ENCODE data around the gene GTF2F2. TPM values are rescaled to one million over a fixed set of nuclear protein-coding genes. Genes with fewer than 3 reads are reported as not detected.

Gene GTF2F2, protein sequence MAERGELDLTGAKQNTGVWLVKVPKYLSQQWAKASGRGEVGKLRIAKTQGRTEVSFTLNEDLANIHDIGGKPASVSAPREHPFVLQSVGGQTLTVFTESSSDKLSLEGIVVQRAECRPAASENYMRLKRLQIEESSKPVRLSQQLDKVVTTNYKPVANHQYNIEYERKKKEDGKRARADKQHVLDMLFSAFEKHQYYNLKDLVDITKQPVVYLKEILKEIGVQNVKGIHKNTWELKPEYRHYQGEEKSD
- total RNA-seq: 10 to 100 TPM; 18.8 to 19.6 TPM

DNA sequence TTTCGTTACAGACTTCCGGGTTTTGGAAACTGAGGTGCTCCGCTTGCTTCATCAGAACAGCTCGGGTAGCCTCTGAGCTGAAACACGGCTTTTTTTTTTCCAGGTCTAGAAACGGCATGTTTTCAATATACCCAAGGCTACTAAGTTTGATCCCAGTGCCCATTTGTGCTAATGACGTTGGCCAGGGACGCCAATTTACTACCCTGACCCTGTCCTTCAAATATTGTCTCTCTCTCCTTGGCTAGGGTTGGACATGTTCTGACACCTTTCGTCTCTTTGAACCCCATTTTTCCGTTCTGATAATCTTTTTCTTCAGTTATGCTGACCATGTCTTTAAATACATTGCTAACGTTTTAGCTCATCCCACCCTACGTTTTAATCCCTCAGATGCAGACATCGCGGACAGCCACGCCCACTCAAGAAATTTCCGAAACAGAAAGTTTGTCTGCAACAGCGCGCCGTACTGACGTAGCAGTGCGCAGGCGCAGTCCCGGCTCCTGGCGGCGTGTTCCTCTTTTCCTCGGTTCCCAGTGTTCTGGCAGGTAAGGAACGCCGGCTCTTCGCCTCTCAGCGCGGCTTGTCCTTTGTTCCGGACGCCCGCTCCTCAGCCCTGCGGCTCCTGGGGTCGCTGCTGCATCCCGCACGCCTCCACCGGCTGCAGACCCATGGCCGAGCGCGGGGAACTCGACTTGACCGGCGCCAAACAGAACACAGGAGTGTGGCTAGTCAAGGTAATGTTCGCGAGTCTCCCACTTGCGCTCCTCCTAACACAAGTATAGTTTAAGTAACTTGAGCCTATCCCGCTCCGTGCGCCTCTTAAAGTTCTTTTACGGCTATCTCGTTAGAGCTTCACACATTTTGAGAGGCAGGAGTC is at the start of gene GTF2F2:
Gene GTF2F2, plus strand, starts transcription at position 520 of the 874 bp plus-strand sequence. Its CDS starts 146 bp downstream, at position 666.
- ChIA-PET CTCF (interaction anchor here (0.9 to 2.6 kb wide), 6 partner anchors 19 to 189 kb away, joined by 3 to 13 read pairs (median 5); no protein-coding TSS in a partner anchor), POLR2A (interaction anchor here (0.5 to 1.5 kb wide), 3 partner anchors 178 to 687 kb away, joined by 3 to 8 read pairs (median 4); no protein-coding TSS in a partner anchor)
- DNase-seq (peak; percentile 91), ATAC-seq (peak; percentile 83)
- Mint-ChIP-seq H3K4me1 (ENCODE audit: low read depth) (peaks cover 8% of the 10 kb centered on the region), H3K27me3 (ENCODE audit: low read depth) (no peaks in the 10 kb centered on the region), H3K36me3 (ENCODE audit: low read depth) (peaks cover 2% of the 10 kb centered on the region), H3K4me3 (no peak within 1 kb of the TSS), H3K27ac (no peak within 1 kb of the TSS), H3K9me3 (ENCODE audit: insufficient read depth) (no peaks in the 10 kb centered on the region)

- Mint-ChIP-seq H3K27ac (no peak overlapping the region), H3K27me3 (ENCODE audit: low read depth) (peaks cover 5% of the 10 kb centered on the region), H3K4me1 (ENCODE audit: low read depth) (no peaks in the 10 kb centered on the region), H3K4me3 (no peak overlapping the region), H3K9me3 (ENCODE audit: insufficient read depth) (no peaks in the 10 kb centered on the region), H3K36me3 (ENCODE audit: low read depth) (no peaks in the 10 kb centered on the region)
- no peak for DNase-seq
- no peak for ATAC-seq
- ChIA-PET CTCF (no interaction called here), POLR2A (no interaction called here)
These were observed 46.5 kb upstream of the GTF2F2 start for GRCh38 chr13:45073809-45074208.

DNA sequence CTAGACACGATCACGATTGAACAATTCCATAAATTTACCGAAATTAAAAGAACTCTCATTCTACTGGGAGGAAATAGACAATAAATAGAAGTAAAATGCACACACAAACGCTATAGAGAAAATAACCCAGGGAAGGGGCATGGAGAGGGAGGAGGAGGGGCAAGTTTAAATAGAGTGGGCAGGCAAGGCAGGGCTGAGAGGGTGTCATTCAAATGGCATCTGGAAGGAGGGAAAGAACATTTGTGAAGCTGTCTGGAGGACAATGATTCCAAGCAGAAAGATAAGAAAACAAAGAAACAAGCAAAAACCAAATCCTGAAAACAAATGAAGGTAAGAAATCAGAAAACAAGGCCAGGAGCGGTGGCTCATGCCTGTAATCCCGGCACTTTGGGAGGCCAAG is 45.6 kb upstream of the GTF2F2 start:
- Mint-ChIP-seq H3K27ac (no peak overlapping the region), H3K4me1 (ENCODE audit: low read depth) (no peaks in the 10 kb centered on the region), H3K36me3 (ENCODE audit: low read depth) (no peaks in the 10 kb centered on the region), H3K4me3 (no peak overlapping the region), H3K9me3 (ENCODE audit: insufficient read depth) (no peaks in the 10 kb centered on the region), H3K27me3 (ENCODE audit: low read depth) (peaks cover 6% of the 10 kb centered on the region)
- ATAC-seq (no peak), DNase-seq (no peak)
- POLR2A ChIA-PET: no interaction called here
- CTCF ChIA-PET: no interaction called here

DNA sequence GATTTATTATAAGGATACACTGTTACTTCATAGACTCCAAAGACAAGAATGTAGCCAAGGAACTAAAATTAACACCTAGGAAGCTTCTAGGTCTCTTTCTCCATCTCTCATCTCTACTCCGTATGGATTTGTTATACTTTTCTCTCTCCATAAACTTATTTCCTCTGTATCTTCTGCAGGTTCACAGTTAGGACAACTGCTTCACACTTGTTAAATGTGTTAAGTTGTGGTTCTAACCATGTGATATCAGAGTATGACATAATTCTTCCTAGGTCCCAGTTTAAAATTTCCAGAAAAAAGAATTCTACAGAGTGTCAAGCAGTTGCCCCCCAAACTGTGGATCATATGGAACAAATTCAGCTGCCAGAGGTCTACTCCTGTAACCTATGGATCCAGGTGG is 42.3 kb upstream of the GTF2F2 start:
- no peak for ATAC-seq
- CTCF ChIA-PET: interaction anchor here (1.2 kb wide), 1 partner anchor 203 kb away, joined by 4 read pairs; no protein-coding TSS in a partner anchor
- Mint-ChIP-seq H3K9me3 (ENCODE audit: insufficient read depth) (no peaks in the 10 kb centered on the region), H3K4me3 (no peak overlapping the region), H3K4me1 (ENCODE audit: low read depth) (no peaks in the 10 kb centered on the region), H3K27ac (no peak overlapping the region), H3K36me3 (ENCODE audit: low read depth) (no peaks in the 10 kb centered on the region), H3K27me3 (ENCODE audit: low read depth) (peaks cover 23% of the 10 kb centered on the region)
- POLR2A ChIA-PET: no interaction called here
- no peak for DNase-seq

DNA sequence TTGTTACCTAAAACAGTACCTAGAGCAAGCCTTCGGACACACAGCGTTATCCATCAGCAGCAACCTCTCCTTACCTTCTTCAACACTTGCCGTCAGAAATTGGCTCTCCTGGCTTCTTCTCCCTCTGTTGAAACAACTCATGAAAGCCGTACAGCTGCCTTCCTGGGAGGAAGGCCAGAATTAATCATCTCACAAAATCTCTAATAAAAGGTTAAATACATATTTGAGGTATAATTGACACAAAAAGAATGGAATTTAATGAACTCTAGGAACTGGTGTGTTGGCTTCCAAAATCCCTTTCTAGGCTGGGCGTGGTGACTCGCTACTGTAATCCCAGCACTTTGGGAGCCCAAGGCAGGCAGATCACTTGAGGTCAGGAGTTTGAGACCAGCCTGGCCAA is 37.3 kb upstream of the GTF2F2 start:
- H3K9me3 Mint-ChIP-seq (ENCODE audit: insufficient read depth): no peaks in the 10 kb centered on the region
- ChIA-PET CTCF (no interaction called here), POLR2A (no interaction called here)
- ATAC-seq (no peak), DNase-seq (no peak)
- no peaks in the 10 kb centered on the region for H3K36me3 Mint-ChIP-seq (ENCODE audit: low read depth)
- no peak overlapping the region for H3K27ac Mint-ChIP-seq
- H3K4me1 Mint-ChIP-seq (ENCODE audit: low read depth): no peaks in the 10 kb centered on the region
- peaks cover 18% of the 10 kb centered on the region for H3K27me3 Mint-ChIP-seq (ENCODE audit: low read depth)
- H3K4me3 Mint-ChIP-seq: no peak overlapping the region

DNA sequence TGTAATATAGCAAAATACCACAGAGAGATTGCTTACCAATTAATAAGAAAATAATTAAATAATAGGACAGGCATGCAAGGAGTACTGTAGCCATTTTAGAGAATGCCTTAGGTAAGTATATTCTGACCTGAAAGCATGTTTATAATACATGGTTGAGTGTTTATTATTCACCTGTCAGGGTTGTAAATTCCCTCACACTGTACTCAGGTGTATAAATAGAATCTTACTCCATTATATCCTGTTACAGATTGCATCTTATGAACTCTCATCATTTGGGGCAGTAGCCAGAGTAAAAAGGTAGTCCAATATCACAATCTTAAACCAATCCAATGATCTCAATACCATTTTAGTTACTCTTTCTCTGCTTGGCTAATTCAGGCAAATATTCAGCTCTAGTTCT is 35.8 kb upstream of the GTF2F2 start:
- Mint-ChIP-seq H3K27me3 (ENCODE audit: low read depth) (peaks cover 17% of the 10 kb centered on the region), H3K27ac (no peak overlapping the region), H3K36me3 (ENCODE audit: low read depth) (no peaks in the 10 kb centered on the region), H3K9me3 (ENCODE audit: insufficient read depth) (no peaks in the 10 kb centered on the region), H3K4me3 (no peak overlapping the region), H3K4me1 (ENCODE audit: low read depth) (no peaks in the 10 kb centered on the region)
- no peak for ATAC-seq
- no peak for DNase-seq
- POLR2A ChIA-PET: no interaction called here
- CTCF ChIA-PET: no interaction called here

- H3K9me3 Mint-ChIP-seq (ENCODE audit: insufficient read depth): no peaks in the 10 kb centered on the region
- ChIA-PET POLR2A (no interaction called here), CTCF (interaction anchor here (0.8 kb wide), 1 partner anchor 194 kb away, joined by 3 read pairs; no protein-coding TSS in a partner anchor)
- no peaks in the 10 kb centered on the region for H3K36me3 Mint-ChIP-seq (ENCODE audit: low read depth)
- ATAC-seq: no peak
- H3K27ac Mint-ChIP-seq: no peak overlapping the region
- peaks cover 5% of the 10 kb centered on the region for H3K27me3 Mint-ChIP-seq (ENCODE audit: low read depth)
- DNase-seq: no peak
- no peak overlapping the region for H3K4me3 Mint-ChIP-seq
- H3K4me1 Mint-ChIP-seq (ENCODE audit: low read depth): no peaks in the 10 kb centered on the region
These were observed 33.8 kb upstream of the GTF2F2 start for GRCh38 chr13:45086484-45086883.

GRCh38 chr13:45092663-45093062 is 27.6 kb upstream of the GTF2F2 start:
- ATAC-seq: no peak
- ChIA-PET CTCF (no interaction called here), POLR2A (interaction anchor here (0.6 kb wide), 1 partner anchor 305 kb away, joined by 4 read pairs; no protein-coding TSS in a partner anchor)
- Mint-ChIP-seq H3K27ac (no peak overlapping the region), H3K4me3 (no peak overlapping the region), H3K9me3 (ENCODE audit: insufficient read depth) (no peaks in the 10 kb centered on the region), H3K4me1 (ENCODE audit: low read depth) (peaks cover 3% of the 10 kb centered on the region), H3K36me3 (ENCODE audit: low read depth) (no peaks in the 10 kb centered on the region), H3K27me3 (ENCODE audit: low read depth) (peaks cover 4% of the 10 kb centered on the region)
- no peak for DNase-seq

DNA sequence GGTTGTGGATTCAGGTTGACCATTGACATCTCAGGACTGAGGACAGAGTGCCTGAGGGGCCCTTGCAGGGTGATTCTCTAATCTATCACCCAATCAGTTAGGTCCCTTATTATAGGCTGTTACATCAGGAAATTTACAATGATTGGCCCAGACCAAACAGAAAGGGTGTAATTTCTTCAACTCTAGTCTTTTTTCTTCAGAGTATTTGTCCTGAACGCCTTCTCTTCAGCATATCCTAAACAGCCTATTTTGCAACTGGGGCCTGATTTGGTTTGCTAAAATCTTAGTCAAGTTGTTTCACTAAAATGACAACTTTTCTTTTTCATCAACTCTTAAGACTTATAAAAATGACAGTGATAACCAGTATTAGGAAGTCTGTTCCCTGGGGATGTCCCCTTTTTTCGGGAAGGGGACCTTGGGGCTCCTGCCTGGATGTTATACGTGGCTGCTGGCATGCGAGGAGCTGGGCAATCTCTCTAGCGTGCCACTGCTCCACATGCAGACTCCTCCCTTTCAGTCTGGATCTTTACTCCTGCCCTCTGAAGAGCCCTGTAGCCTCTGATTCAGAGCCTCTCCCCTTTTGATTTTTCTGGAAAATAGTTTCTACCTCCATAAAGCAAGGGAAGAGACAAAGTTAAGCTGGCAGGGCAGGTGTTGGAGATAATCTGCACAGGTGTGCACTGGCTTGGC is 19.6 kb upstream of the GTF2F2 start:
- no peaks in the 10 kb centered on the region for H3K4me1 Mint-ChIP-seq (ENCODE audit: low read depth)
- no peak overlapping the region for H3K27ac Mint-ChIP-seq

DNA sequence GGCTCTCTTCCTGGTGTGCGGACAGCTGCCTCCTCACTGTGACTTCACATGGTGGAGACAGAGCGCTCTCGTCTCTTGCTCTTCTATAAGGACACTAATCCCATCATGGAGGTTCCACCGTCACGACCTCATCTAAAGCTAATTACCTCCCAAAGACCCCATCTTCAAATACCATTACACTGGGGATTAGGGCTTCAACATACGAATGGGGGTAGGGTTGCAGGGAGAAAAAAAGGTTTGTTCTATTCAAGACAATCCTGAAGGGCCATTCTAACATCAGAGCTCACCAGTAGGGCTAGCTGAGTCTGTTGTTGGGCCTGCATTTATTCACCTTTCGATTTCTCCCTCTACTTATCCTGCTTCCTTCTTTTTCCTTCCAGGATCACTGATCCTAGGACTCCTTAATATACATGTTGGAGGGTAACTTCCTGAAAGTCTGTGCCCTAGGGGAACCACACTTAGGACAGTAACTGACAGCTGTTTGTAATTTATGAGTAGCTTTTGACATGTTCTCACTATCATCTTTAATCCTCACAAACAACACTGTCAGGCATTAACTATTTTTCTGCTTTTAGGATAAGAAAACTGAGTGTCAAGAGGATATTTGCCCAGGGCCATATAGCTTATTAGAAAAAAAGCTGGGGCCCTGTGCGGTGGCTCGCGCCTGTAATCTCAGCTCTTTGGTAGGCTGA is 18.8 kb upstream of the GTF2F2 start:
- Mint-ChIP-seq H3K36me3 (ENCODE audit: low read depth) (no peaks in the 10 kb centered on the region), H3K4me1 (ENCODE audit: low read depth) (no peaks in the 10 kb centered on the region), H3K27ac (no peak overlapping the region), H3K27me3 (ENCODE audit: low read depth) (peaks cover 5% of the 10 kb centered on the region), H3K4me3 (no peak overlapping the region), H3K9me3 (ENCODE audit: insufficient read depth) (no peaks in the 10 kb centered on the region)
- DNase-seq (no peak), ATAC-seq (no peak)
- ChIA-PET POLR2A (interaction anchor here (0.9 kb wide), 1 partner anchor 13 kb away, joined by 4 read pairs; no protein-coding TSS in a partner anchor), CTCF (interaction anchor here (1.3 to 1.4 kb wide), 2 partner anchors 19 to 55 kb away, joined by 3 to 5 read pairs; partner anchors contain the start of gene GTF2F2)

More for the DNA sequence above, 19.6 kb upstream of the GTF2F2 start:
- ChIA-PET CTCF (interaction anchor here (1.3 to 1.4 kb wide), 2 partner anchors 20 to 54 kb away, joined by 3 to 5 read pairs; partner anchors contain the start of gene GTF2F2), POLR2A (no interaction called here)
- no peak for ATAC-seq
- Mint-ChIP-seq H3K9me3 (ENCODE audit: insufficient read depth) (no peaks in the 10 kb centered on the region), H3K4me3 (no peak overlapping the region), H3K27me3 (ENCODE audit: low read depth) (peaks cover 5% of the 10 kb centered on the region), H3K36me3 (ENCODE audit: low read depth) (no peaks in the 10 kb centered on the region)
- no peak for DNase-seq

DNA sequence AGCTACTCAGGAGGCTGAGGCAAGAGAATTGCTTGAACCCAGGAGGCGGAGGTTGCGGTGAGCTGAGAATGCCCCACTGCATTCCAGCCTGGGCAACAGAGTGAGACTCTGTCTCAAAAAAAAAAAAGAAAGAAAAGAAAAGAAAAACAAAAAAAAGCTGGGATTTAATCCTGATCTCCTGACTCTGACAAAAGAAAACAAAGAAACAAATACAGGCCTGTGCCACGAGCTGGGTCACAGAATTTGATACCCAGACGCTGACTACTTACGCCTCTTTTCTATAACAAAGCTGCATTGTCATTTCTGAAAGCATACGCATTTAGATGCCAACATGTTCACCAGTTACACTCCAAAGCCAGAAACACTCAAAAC is 18.2 kb upstream of the GTF2F2 start:
- DNase-seq (no peak), ATAC-seq (no peak)
- no peaks in the 10 kb centered on the region for H3K36me3 Mint-ChIP-seq (ENCODE audit: low read depth)
- H3K27me3 Mint-ChIP-seq (ENCODE audit: low read depth): peaks cover 5% of the 10 kb centered on the region
- no peak overlapping the region for H3K27ac Mint-ChIP-seq
- POLR2A ChIA-PET: interaction anchor here (0.6 to 0.9 kb wide), 2 partner anchors 14 to 17 kb away, joined by 3 to 4 read pairs; no protein-coding TSS in a partner anchor
- no peaks in the 10 kb centered on the region for H3K9me3 Mint-ChIP-seq (ENCODE audit: insufficient read depth)
- CTCF ChIA-PET: interaction anchor here (1.3 to 1.4 kb wide), 2 partner anchors 18 to 55 kb away, joined by 3 to 5 read pairs; partner anchors contain the start of gene GTF2F2
- no peak overlapping the region for H3K4me3 Mint-ChIP-seq
- no peaks in the 10 kb centered on the region for H3K4me1 Mint-ChIP-seq (ENCODE audit: low read depth)

All from activated CD8-positive, alpha-beta T cell treated with anti-CD3 and anti-CD28 coated beads, Interleukin-2, amount 10 ng/mL, durations not matched to agents 7 days and 5 days (primary cell).